Endothelial cell of umbilical vein (primary cell): ENCODE measurements around the gene OR4D1.

Source experiments
- EZH2 ChIP-seq: IDR thresholded peaks from 2 replicates; pipeline ENCODE4 v1.6.1; 2012; ENCODE audit warnings: borderline replicate concordance, low read depth, mild to moderate bottlenecking, moderate library complexity, low read length, inconsistent platforms; ENCODE audit not compliant: severe bottlenecking
- FOS ChIP-seq: IDR thresholded peaks from 2 replicates; pipeline ENCODE4 v1.6.1; 2011; ENCODE audit warnings: mild to moderate bottlenecking, low read length, moderate library complexity, borderline replicate concordance; ENCODE audit not compliant: insufficient read depth
- GATA2 ChIP-seq: IDR thresholded peaks from 2 replicates; pipeline ENCODE4 v1.7.0; 2011; ENCODE audit warnings: low read depth, mild to moderate bottlenecking, moderate library complexity, mixed read lengths, low read length; ENCODE audit not compliant: insufficient read length, insufficient read depth
- JUN ChIP-seq: IDR thresholded peaks from 2 replicates; pipeline ENCODE4 v1.6.1; 2011; ENCODE audit warnings: borderline replicate concordance, low read depth; ENCODE audit not compliant: insufficient read length, insufficient read depth
- MYC ChIP-seq: IDR thresholded peaks from one replicate; pipeline ENCODE4 v1.6.1; 2011; ENCODE audit warnings: mild to moderate bottlenecking, low read depth, low read length
- POLR2A ChIP-seq: IDR thresholded peaks from 2 replicates; pipeline ENCODE4 v1.6.1; 2012; ENCODE audit warnings: low read depth, mild to moderate bottlenecking, control low read depth, low read length
- POLR2AphosphoS5 ChIP-seq: IDR thresholded peaks from 2 replicates; pipeline ENCODE4 v1.6.1; 2012; ENCODE audit warnings: low read depth, mild to moderate bottlenecking, control low read depth, low read length, moderate library complexity; ENCODE audit not compliant: insufficient read depth
- TF ChIP-seq, protein P1 (sequence below), 2 donors: IDR thresholded peaks; 1 replicate in 1 of 2; 2 replicates in 1 of 2; pipeline ENCODE4 v1.5.1; 2011; ENCODE audit warnings: low read length in 2 of 2, mild to moderate bottlenecking in 2 of 2, moderate library complexity in 2 of 2, control low read depth in 1 of 2, inconsistent platforms in 1 of 2, low read depth in 1 of 2; ENCODE audit not compliant: insufficient read depth in 1 of 2; ENCODE audit errors: extremely low read depth in 1 of 2
- TF ChIP-seq, protein P2 (sequence below): IDR thresholded peaks from 2 replicates; pipeline ENCODE4 v1.6.1; 2011; ENCODE audit not compliant: insufficient read depth, insufficient read length

DNA sequence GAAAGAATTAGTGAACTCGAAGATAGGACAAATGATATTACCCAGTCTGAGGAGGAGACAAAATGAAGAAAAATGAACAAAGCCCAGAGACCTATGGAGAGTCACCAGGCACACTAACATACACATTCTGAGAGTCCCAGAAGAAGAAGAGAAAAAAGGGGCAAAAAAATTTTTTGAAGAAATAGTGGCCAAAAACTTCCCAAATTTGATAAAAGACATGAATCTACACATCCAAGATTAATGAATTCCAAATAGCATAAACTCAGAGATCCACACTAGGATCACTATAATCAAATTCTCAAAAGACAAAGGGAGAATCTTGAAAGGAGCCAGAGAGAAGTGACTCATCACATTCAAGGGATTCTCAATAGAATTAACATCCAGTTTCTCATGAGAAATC is 3.4 kb upstream of the OR4D1 start:
- TF ChIP-seq, protein P1, sequence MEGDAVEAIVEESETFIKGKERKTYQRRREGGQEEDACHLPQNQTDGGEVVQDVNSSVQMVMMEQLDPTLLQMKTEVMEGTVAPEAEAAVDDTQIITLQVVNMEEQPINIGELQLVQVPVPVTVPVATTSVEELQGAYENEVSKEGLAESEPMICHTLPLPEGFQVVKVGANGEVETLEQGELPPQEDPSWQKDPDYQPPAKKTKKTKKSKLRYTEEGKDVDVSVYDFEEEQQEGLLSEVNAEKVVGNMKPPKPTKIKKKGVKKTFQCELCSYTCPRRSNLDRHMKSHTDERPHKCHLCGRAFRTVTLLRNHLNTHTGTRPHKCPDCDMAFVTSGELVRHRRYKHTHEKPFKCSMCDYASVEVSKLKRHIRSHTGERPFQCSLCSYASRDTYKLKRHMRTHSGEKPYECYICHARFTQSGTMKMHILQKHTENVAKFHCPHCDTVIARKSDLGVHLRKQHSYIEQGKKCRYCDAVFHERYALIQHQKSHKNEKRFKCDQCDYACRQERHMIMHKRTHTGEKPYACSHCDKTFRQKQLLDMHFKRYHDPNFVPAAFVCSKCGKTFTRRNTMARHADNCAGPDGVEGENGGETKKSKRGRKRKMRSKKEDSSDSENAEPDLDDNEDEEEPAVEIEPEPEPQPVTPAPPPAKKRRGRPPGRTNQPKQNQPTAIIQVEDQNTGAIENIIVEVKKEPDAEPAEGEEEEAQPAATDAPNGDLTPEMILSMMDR (IDR thresholded peaks at IDR 0.05; ENCODE audit: extremely low read depth in 1 of 2, insufficient read depth in 1 of 2, low read depth in 1 of 2, low read length in 2 of 2): no peak
- TF ChIP-seq FOS (no peak), POLR2A (no peak), EZH2 (no peak), POLR2AphosphoS5 (no peak), JUN (no peak), MYC (no peak), GATA2 (no peak)
- TF ChIP-seq, protein P2, sequence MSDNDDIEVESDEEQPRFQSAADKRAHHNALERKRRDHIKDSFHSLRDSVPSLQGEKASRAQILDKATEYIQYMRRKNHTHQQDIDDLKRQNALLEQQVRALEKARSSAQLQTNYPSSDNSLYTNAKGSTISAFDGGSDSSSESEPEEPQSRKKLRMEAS: no peak
